DOHH2 (cell line): Measurements from ENCODE around the gene KRTCAP2.

ENCODE experiments used
- CTCF ChIP-seq: fragments of 200-600 bp; sonication (generic); IDR thresholded peaks from one replicate; pipeline ENCODE4 v1.5.1; 2014; ENCODE audit warnings: antibody characterized with exemption, mild to moderate bottlenecking, low read depth, low read length; ENCODE audit not compliant: poor library complexity, severe bottlenecking
- EZH2phosphoT487 ChIP-seq: fragments of 200-600 bp; sonication (generic); IDR thresholded peaks from 2 replicates; pipeline ENCODE4 v1.6.1; 2017; ENCODE audit warnings: borderline replicate concordance, mild to moderate bottlenecking, antibody characterized with exemption, low read length, moderate library complexity, mixed read lengths

DNA sequence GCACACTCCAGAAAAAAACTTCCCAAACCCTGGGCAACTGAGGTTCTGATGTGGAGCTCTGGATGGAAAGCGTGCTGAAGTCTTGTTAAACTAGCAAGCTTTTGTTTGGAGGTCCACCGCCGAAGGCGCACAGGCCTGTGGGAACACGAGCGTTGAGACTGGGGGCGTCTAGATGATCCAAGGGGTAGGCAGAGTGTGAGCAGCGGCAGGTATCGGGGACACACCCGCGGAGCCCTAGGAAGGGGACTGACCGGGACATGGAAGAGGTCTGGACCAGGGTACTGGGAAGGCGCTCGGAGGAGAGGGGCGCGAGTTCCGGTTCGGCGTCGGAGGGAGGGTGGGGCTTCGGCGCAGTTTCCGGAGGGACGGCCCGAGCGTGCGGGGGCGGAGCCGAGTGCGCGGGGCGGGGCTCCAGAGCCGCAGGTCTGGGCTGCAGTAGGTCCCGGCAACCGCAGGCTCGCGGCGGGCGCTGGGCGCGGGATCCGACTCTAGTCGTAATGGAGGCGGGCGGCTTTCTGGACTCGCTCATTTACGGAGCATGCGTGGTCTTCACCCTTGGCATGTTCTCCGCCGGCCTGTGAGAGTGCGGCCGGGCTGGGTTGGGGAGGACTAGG lies 37.6 kb downstream of the KRTCAP2 start, which contains the start of gene SLC50A1:
- no peak for TF ChIP-seq CTCF
- no peak for TF ChIP-seq EZH2phosphoT487
